ENCODE data around the gene TENT4B.

DNA sequence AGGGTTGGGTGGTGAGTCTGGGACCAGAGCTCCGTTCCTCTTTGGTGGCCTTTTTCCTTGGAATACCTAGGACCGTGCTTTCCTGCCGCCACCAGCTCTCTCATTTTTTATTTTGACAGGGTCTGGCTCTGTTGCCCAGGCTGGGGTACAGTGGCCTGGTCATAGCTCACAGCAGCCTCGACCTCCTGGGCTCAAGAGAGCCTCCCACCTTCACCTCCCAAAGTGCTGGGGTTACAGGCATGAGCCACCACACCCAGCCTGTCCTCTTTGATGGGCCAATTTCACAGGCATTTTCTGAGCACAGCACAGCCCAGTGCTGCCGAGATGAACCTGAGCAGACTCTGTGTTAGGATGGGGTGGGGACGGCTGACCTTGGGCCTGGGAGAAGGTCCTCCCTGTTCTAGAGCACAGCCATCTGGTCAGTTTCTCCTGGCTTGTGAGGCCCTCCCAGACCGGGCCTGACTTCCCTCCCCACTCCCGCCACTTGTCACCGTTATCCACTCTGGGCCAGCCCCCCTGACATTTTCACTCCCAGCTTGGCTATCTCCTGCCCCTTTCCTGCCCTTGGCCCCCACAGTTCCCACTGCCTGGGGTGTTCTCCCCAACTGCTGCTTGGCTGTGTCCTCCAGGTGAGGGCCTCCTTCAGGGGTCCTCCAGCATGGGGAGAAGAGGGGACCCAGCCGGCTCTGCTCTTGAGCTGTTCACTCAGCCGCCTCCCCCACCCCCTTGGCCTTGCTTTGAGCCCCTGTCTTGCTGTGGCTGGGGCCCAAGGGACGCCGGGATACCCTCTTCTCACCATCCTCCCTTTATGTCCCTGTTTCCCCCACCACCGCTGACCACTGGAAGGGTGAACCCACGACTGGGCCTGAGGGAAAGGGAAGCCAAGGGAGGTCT lies 118.3 kb downstream of the TENT4B start:
- TF ChIP-seq EZH2 (IDR thresholded peaks at IDR 0.05): no peak
- no peak for TF ChIP-seq POLR2AphosphoS5 (IDR thresholded peaks at IDR 0.05; ENCODE audit: borderline replicate concordance, low read depth, low read length)
